H9 (cell line): Measurements from ENCODE around the gene VNN1. TPM values are rescaled to one million over a fixed set of nuclear protein-coding genes. Genes with fewer than 3 reads are reported as not detected.

Experiments used
- DNase-seq: peaks from one replicate; pipeline ENCODE4 v3.0.0-alpha.2; 2017
- H2AFZ ChIP-seq: one replicate; pipeline ENCODE4 v1.6.1; 2013; ENCODE audit warnings: mild to moderate bottlenecking, low read length, control low read depth, moderate library complexity
- H2AK5ac ChIP-seq: 2 replicates; pipeline ENCODE4 v1.6.1; 2013; ENCODE audit warnings: low read length, control low read depth, mixed read lengths; ENCODE audit not compliant: insufficient read length
- H2BK120ac ChIP-seq: one replicate; pipeline ENCODE4 v1.6.1; 2013; ENCODE audit warnings: low read depth, mild to moderate bottlenecking, low read length, control low read depth, inconsistent platforms; ENCODE audit not compliant: poor library complexity, severe bottlenecking
- H2BK12ac ChIP-seq: 2 replicates; pipeline ENCODE4 v1.6.1; 2013; ENCODE audit warnings: low read length, control low read depth, mixed read lengths, low read depth; ENCODE audit not compliant: insufficient read length
- H2BK15ac ChIP-seq: 2 replicates; pipeline ENCODE4 v1.6.1; 2013; ENCODE audit warnings: low read depth, low read length, control low read depth
- H2BK20ac ChIP-seq: one replicate; pipeline ENCODE4 v1.6.1; 2013; ENCODE audit warnings: low read depth, mild to moderate bottlenecking, low read length, control low read depth, inconsistent platforms; ENCODE audit not compliant: poor library complexity, severe bottlenecking
- H2BK5ac ChIP-seq: 2 replicates; pipeline ENCODE4 v1.6.1; 2013; ENCODE audit warnings: low read length, control low read depth, mixed read lengths; ENCODE audit not compliant: insufficient read length
- H3K14ac ChIP-seq: 2 replicates; pipeline ENCODE4 v1.6.1; 2013; ENCODE audit warnings: low read length, control low read depth; ENCODE audit not compliant: insufficient read depth
- H3K18ac ChIP-seq: 2 replicates; pipeline ENCODE4 v1.6.1; 2013; ENCODE audit warnings: low read depth, mild to moderate bottlenecking, mixed read lengths, low read length, control low read depth; ENCODE audit not compliant: insufficient read length
- H3K23ac ChIP-seq: 2 replicates; pipeline ENCODE4 v1.6.1; 2013; ENCODE audit warnings: low read length, control low read depth, mixed read lengths, low read depth; ENCODE audit not compliant: insufficient read length
- H3K23me2 ChIP-seq: 2 replicates; pipeline ENCODE4 v1.6.1; 2013; ENCODE audit warnings: low read depth, mild to moderate bottlenecking, mixed read lengths, low read length, control low read depth; ENCODE audit not compliant: insufficient read length, poor library complexity, severe bottlenecking
- H3K27ac ChIP-seq: 2 replicates; pipeline ENCODE4 v1.5.1; 2013; ENCODE audit warnings: low read length, control low read depth, mixed read lengths, low read depth; ENCODE audit not compliant: insufficient read length
- H3K27me3 ChIP-seq: 2 replicates; pipeline ENCODE4 v1.6.1; 2013; ENCODE audit warnings: low read length, control low read depth, inconsistent platforms; ENCODE audit not compliant: insufficient read depth
- H3K4ac ChIP-seq: 2 replicates; pipeline ENCODE4 v1.6.1; 2013; ENCODE audit warnings: low read depth, mild to moderate bottlenecking, control low read depth, inconsistent platforms, low read length, moderate library complexity
- H3K4me1 ChIP-seq: 2 replicates; pipeline ENCODE4 v1.6.1; 2013; ENCODE audit warnings: low read length, control low read depth, inconsistent platforms; ENCODE audit not compliant: insufficient read depth
- H3K4me2 ChIP-seq: 2 replicates; pipeline ENCODE4 v1.6.1; 2013; ENCODE audit warnings: low read length, control low read depth, mixed read lengths; ENCODE audit not compliant: insufficient read length, insufficient read depth
- H3K56ac ChIP-seq: 2 replicates; pipeline ENCODE4 v1.6.1; 2013; ENCODE audit warnings: low read depth, mild to moderate bottlenecking, mixed read lengths, low read length, control low read depth; ENCODE audit not compliant: insufficient read length
- H3K79me1 ChIP-seq: 2 replicates; pipeline ENCODE4 v1.6.1; 2013; ENCODE audit warnings: low read depth, mild to moderate bottlenecking, moderate library complexity, low read length, control low read depth, inconsistent platforms; ENCODE audit not compliant: insufficient read depth, poor library complexity, severe bottlenecking
- H3K79me2 ChIP-seq: 2 replicates; pipeline ENCODE4 v1.6.1; 2013; ENCODE audit warnings: low read length, control low read depth, inconsistent platforms; ENCODE audit not compliant: insufficient read depth
- H3K9ac ChIP-seq: 2 replicates; pipeline ENCODE4 v1.6.1; 2013; ENCODE audit warnings: low read length, control low read depth, mixed read lengths; ENCODE audit not compliant: insufficient read length; ENCODE audit errors: extremely low read depth
- H3K9me3 ChIP-seq: one replicate; pipeline ENCODE4 v1.6.1; 2013; ENCODE audit warnings: low read depth, low read length, inconsistent platforms; ENCODE audit not compliant: control insufficient read depth
- H3T11ph ChIP-seq: one replicate; pipeline ENCODE4 v1.6.1; 2013; ENCODE audit warnings: mild to moderate bottlenecking, low read length, control low read depth, inconsistent platforms
- H4K20me1 ChIP-seq: one replicate; pipeline ENCODE4 v1.6.1; 2013; ENCODE audit not compliant: control insufficient read depth, insufficient read length, insufficient read depth
- H4K5ac ChIP-seq: 2 replicates; pipeline ENCODE4 v1.6.1; 2013; ENCODE audit warnings: low read depth, mild to moderate bottlenecking, mixed read lengths, low read length, control low read depth; ENCODE audit not compliant: insufficient read length
- H4K8ac ChIP-seq: replicated peaks from 2 replicates; pipeline ENCODE4 v1.6.1; 2013; ENCODE audit warnings: low read length, control low read depth, mixed read lengths, low read depth; ENCODE audit not compliant: insufficient read length
- H4K91ac ChIP-seq: 2 replicates; pipeline ENCODE4 v1.6.1; 2013; ENCODE audit warnings: low read depth, mild to moderate bottlenecking, moderate library complexity, mixed read lengths, low read length, control low read depth; ENCODE audit not compliant: insufficient read length
- H3K27ac Mint-ChIP-seq, 3 experiments: 2 replicates in 2 of 3; 3 replicates in 1 of 3; pipeline ENCODE4 v1.8.0; 2020 to 2021; ENCODE audit warnings: mixed read lengths in 3 of 3, mild to moderate bottlenecking in 1 of 3, moderate library complexity in 1 of 3
- H3K27me3 Mint-ChIP-seq: 2 replicates; pipeline ENCODE4 v1.8.0; 2021; ENCODE audit warnings: low read depth, mild to moderate bottlenecking, moderate library complexity, mixed read lengths
- H3K36me3 Mint-ChIP-seq, 3 experiments: 2 replicates in 2 of 3; 3 replicates in 1 of 3; pipeline ENCODE4 v1.8.0; 2020 to 2021; ENCODE audit warnings: low read depth in 3 of 3, mixed read lengths in 3 of 3; ENCODE audit not compliant: insufficient read depth in 1 of 3
- H3K4me1 Mint-ChIP-seq, 2 experiments: 2 replicates each; pipeline ENCODE4 v1.8.0; 2020; ENCODE audit warnings: mixed read lengths in 2 of 2
- H3K4me3 Mint-ChIP-seq, 2 experiments: 2 replicates in 1 of 2; 3 replicates in 1 of 2; pipeline ENCODE4 v1.8.0; 2020 to 2021; ENCODE audit warnings: mild to moderate bottlenecking in 2 of 2, mixed read lengths in 2 of 2, moderate library complexity in 1 of 2
- H3K9me3 Mint-ChIP-seq, 2 experiments: 2 replicates in 1 of 2; 3 replicates in 1 of 2; pipeline ENCODE4 v1.8.0; 2020; ENCODE audit warnings: mild to moderate bottlenecking in 2 of 2, mixed read lengths in 2 of 2, moderate library complexity in 1 of 2
- CTCF ChIP-seq: fragments of 200-600 bp; sonication (generic); conservative IDR thresholded peaks from 3 replicates; pipeline ENCODE4 v1.8.0; 2021; ENCODE audit warnings: antibody characterized with exemption, mild to moderate bottlenecking
- WGBS: extraction: QIAGEN DNeasy Blood & Tissue Kit; methylation state at CpG from one replicate; pipeline ENCODE4 v1.1.7; 2013; ENCODE audit warnings: missing lambda C conversion rate, low lambda C conversion rate, mixed read lengths; ENCODE audit not compliant: insufficient read length; ENCODE audit errors: extremely low coverage; 5-methylcytosine and 5-hydroxymethylcytosine counted together
- total RNA-seq: library from RNA; stranded (reverse); gene quantifications from 2 replicates; pipeline ENCODE4 v1.2.1, GENCODE V29; 2021

The VNN1 gene
- total RNA-seq, 1 experiment from 2014 or later, result not detected

GRCh38 chr6:132733283-132733682 lies 19.4 kb upstream of the VNN1 start:
- H4K5ac ChIP-seq, result no peak overlapping the region
- TF ChIP-seq CTCF, result no peak
- no peak overlapping the region for H3K56ac ChIP-seq
- H3K4me1 ChIP-seq, result no peaks in the 10 kb centered on the region
- H3K4ac ChIP-seq, result no peak overlapping the region
- no peak overlapping the region for H2BK5ac ChIP-seq
- no peak overlapping the region for H2AK5ac ChIP-seq
- DNase-seq, result no peak
- no CpG with 5 or more reads among the region's 2 CpGs for WGBS
- no peak overlapping the region for H3K18ac ChIP-seq
- no peak overlapping the region for H2BK12ac ChIP-seq
- H3K4me3 Mint-ChIP-seq, result no peak overlapping the region
- no peak overlapping the region for H3K23ac ChIP-seq
- no peaks in the 10 kb centered on the region for H3K23me2 ChIP-seq
- no peak overlapping the region for H3K27ac Mint-ChIP-seq
- H3K27me3 ChIP-seq, result no peaks in the 10 kb centered on the region
- no peak overlapping the region for H2BK120ac ChIP-seq
- H2BK15ac ChIP-seq, result no peak overlapping the region
- no peak overlapping the region for H3K9ac ChIP-seq
- H3T11ph ChIP-seq, result no peak overlapping the region
- H2BK20ac ChIP-seq, result no peak overlapping the region
- no peak overlapping the region for H4K91ac ChIP-seq
- H4K8ac ChIP-seq, result no peak overlapping the region
- no peaks in the 10 kb centered on the region for H3K4me1 Mint-ChIP-seq
- no peaks in the 10 kb centered on the region for H3K79me1 ChIP-seq
- H3K79me2 ChIP-seq, result no peaks in the 10 kb centered on the region
- H3K9me3 Mint-ChIP-seq, result no peaks in the 10 kb centered on the region
- H3K14ac ChIP-seq, result no peak overlapping the region
- no peak overlapping the region for H2AFZ ChIP-seq
- H4K20me1 ChIP-seq, result no peaks in the 10 kb centered on the region
- no peaks in the 10 kb centered on the region; the same call in 1 of the 2 replicates for H3K27me3 Mint-ChIP-seq
- H3K9me3 ChIP-seq, result no peaks in the 10 kb centered on the region
- H3K27ac ChIP-seq, result no peak overlapping the region
- H3K4me2 ChIP-seq, result no peak overlapping the region
- H3K36me3 Mint-ChIP-seq, result no peaks in the 10 kb centered on the region
